ENCODE results near the gene ETV1. TPM values are rescaled to one million over a fixed set of nuclear protein-coding genes. Genes with fewer than 3 reads are reported as not detected.

The ETV1 gene
- total and polyA plus RNA-seq, 3 donors from 2014 or later: 11.4 to 16.4 (median 13.9) TPM

GRCh38 chr7:13980474-13980873 lies 9.0 kb downstream of the ETV1 start:
- Histone ChIP-seq H3K36me3 (ENCODE audit: low read depth, missing control alignments) (no peaks in the 10 kb centered on the region), H3K4me3 (no peak overlapping the region), H3K9me3 (no peaks in the 10 kb centered on the region), H3K27me3 (no peaks in the 10 kb centered on the region), H3K27ac (no peak overlapping the region), H3K4me1 (no peaks in the 10 kb centered on the region)
- TF ChIP-seq CTCF (IDR thresholded peaks at IDR 0.05): no peak
- TF ChIP-seq POLR2A (IDR thresholded peaks at IDR 0.05): no peak
- WGBS, 2 donors: 46 to 69% methylated on average over 5 of the region's 5 CpGs
- intact Hi-C loops (cut with DNase I; ENCODE audit: low total_unique reads): no loop called here
- DNase-seq: no peak

GRCh38 chr7:13979671-13980435 lies 9.6 kb downstream of the ETV1 start:
- no peak overlapping the region for H3K4me3 ChIP-seq
- H3K9me3 ChIP-seq: no peaks in the 10 kb centered on the region
- no peaks in the 10 kb centered on the region for H3K4me1 ChIP-seq
- intact Hi-C loops (cut with DNase I; ENCODE audit: low total_unique reads): no loop called here
- DNase-seq: no peak
- H3K36me3 ChIP-seq (ENCODE audit: low read depth, missing control alignments): no peaks in the 10 kb centered on the region
- TF ChIP-seq POLR2A (IDR thresholded peaks at IDR 0.05): no peak
- TF ChIP-seq CTCF (IDR thresholded peaks at IDR 0.05): no peak
- 66 to 68% methylated on average over 5 of the region's 5 CpGs for WGBS, 2 donors
- no peaks in the 10 kb centered on the region for H3K27me3 ChIP-seq
- H3K27ac ChIP-seq: no peak overlapping the region

GRCh38 chr7:13976594-13976993 lies 12.9 kb downstream of the ETV1 start:
- no peaks in the 10 kb centered on the region for H3K27me3 ChIP-seq
- H3K27ac ChIP-seq: no peak overlapping the region
- TF ChIP-seq CTCF (IDR thresholded peaks at IDR 0.05): no peak
- no peak for TF ChIP-seq POLR2A (IDR thresholded peaks at IDR 0.05)
- H3K4me3 ChIP-seq: no peak overlapping the region
- H3K36me3 ChIP-seq (ENCODE audit: low read depth, missing control alignments): no peaks in the 10 kb centered on the region
- no peaks in the 10 kb centered on the region for H3K9me3 ChIP-seq
- intact Hi-C loops (cut with DNase I; ENCODE audit: low total_unique reads): no loop called here
- H3K4me1 ChIP-seq: no peaks in the 10 kb centered on the region
- 90 to 91% methylated on average over 4 of the region's 4 CpGs for WGBS, 2 donors
- no peak for DNase-seq

DNA sequence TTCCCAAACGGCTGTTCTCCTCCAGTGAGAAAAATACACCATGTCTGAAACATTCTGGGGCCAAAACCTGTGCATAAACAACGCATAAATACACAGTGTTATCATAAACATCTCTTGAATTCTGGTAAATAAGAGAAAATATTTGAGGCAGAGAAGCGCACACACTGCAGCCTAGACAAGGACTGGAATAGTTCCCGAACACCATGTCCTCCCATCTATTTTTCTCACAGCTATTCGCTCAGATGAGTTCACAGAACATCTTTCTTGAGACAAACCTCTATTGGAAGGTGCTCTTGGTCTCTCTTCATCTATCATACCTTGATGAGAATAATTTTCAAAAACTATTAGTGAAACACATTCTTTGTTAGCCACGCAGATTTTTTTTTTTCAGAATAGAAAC lies 24.4 kb downstream of the ETV1 start:
- WGBS, 2 donors: 93 to 95% methylated on average over 6 of the region's 6 CpGs
- no peaks in the 10 kb centered on the region for H3K27me3 ChIP-seq
- no peak overlapping the region for H3K4me3 ChIP-seq
- no peak overlapping the region for H3K27ac ChIP-seq
- H3K9me3 ChIP-seq: no peaks in the 10 kb centered on the region
- no peak for TF ChIP-seq POLR2A (IDR thresholded peaks at IDR 0.05)
- no peak for TF ChIP-seq CTCF (IDR thresholded peaks at IDR 0.05)
- no peak for DNase-seq
- H3K36me3 ChIP-seq (ENCODE audit: low read depth, missing control alignments): no peaks in the 10 kb centered on the region
- H3K4me1 ChIP-seq: no peaks in the 10 kb centered on the region
- intact Hi-C loops (cut with DNase I; ENCODE audit: low total_unique reads): no loop called here

DNA sequence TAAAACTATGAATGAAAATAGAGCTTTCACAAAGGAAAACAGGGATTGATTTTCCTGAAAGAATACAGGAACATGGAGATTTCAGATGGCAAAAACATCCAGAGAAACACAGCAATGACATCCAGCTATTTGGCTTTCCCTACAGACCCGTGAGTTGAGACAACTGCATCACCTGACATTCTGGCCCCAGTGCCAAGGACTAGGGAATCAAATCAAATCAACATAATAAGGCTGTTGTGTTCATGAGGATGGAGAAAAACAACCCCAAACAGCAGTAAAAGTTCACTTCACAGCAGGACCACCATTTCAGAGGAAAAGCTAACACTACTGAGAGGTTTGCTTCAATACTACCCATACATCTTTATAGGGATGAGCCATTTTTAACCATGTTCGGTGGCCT lies 25.5 kb downstream of the ETV1 start:
- TF ChIP-seq CTCF (IDR thresholded peaks at IDR 0.05): no peak
- TF ChIP-seq POLR2A (IDR thresholded peaks at IDR 0.05): no peak
- no peak for DNase-seq
- Histone ChIP-seq H3K27me3 (no peaks in the 10 kb centered on the region), H3K36me3 (ENCODE audit: low read depth, missing control alignments) (no peaks in the 10 kb centered on the region), H3K4me1 (no peaks in the 10 kb centered on the region), H3K9me3 (no peaks in the 10 kb centered on the region), H3K4me3 (no peak overlapping the region), H3K27ac (no peak overlapping the region)
- intact Hi-C loops (cut with DNase I; ENCODE audit: low total_unique reads): no loop called here
- 81 to 93% methylated on average over 2 of the region's 2 CpGs for WGBS, 2 donors
